Thoracic aorta (tissue), 2 donors: Measurements from ENCODE around the gene MLST8. TPM values are rescaled to one million over a fixed set of nuclear protein-coding genes. Genes with fewer than 3 reads are reported as not detected.

Experiments
- ATAC-seq: fragments of 150-250 bp; one replicate; pipeline ENCODE4 v1.8.0; 2017; ENCODE audit warnings: low read depth; ENCODE audit not compliant: insufficient number of reproducible peaks, low FRiP score
- DNase-seq: peaks from one replicate; pipeline ENCODE4 v3.0.0-alpha.2; 2020; ENCODE audit warnings: low spot score
- H3K27ac ChIP-seq, 2 donors: fragments of 200-600 bp; sonication (generic); 1 replicate in 1 of 2; 2 replicates in 1 of 2; pipeline ENCODE4 v1.5.1; 2016; ENCODE audit warnings: mild to moderate bottlenecking in 2 of 2, moderate library complexity in 2 of 2
- H3K27me3 ChIP-seq: fragments of 200-600 bp; sonication (generic); replicated peaks from 2 replicates; pipeline ENCODE4 v1.6.0; 2016; ENCODE audit warnings: mild to moderate bottlenecking; ENCODE audit not compliant: insufficient read depth
- H3K36me3 ChIP-seq: fragments of 200-600 bp; sonication (generic); one replicate; pipeline ENCODE4 v1.5.1; 2016
- H3K4me1 ChIP-seq, 2 donors: fragments of 200-600 bp; sonication (generic); 1 replicate in 1 of 2; 2 replicates in 1 of 2; pipeline versions ENCODE4 v1.5.1 to v1.6.0; 2016; ENCODE audit warnings: low read depth in 2 of 2, mild to moderate bottlenecking in 1 of 2; ENCODE audit not compliant: control insufficient read depth in 1 of 2
- H3K4me3 ChIP-seq: fragments of 200-600 bp; sonication (generic); 2 replicates; pipeline ENCODE4 v1.5.1; 2016; ENCODE audit warnings: mild to moderate bottlenecking
- H3K9me3 ChIP-seq: fragments of 200-600 bp; sonication (generic); 2 replicates; pipeline ENCODE4 v1.5.1; 2016
- CTCF ChIP-seq: fragments of 200-600 bp; sonication (generic); IDR thresholded peaks from one replicate; pipeline ENCODE4 v1.5.1; 2019; ENCODE audit warnings: antibody characterized with exemption
- total RNA-seq, 2 donors: library from RNA; depleted of rRNA; stranded (reverse); fragments of >200 nt; gene quantifications; one replicate each; pipeline versions ENCODE4 v1.1.0 to v1.2.3, GENCODE V29; 2016

MLST8 gene
- total RNA-seq, 2 donors from 2014 or later, result 13.7 to 47.7 TPM

- DNase-seq (no peak), ATAC-seq (no peak)
- H3K9me3 ChIP-seq, result no peaks in the 10 kb centered on the region
- H3K27me3 ChIP-seq, result peaks cover 8% of the 10 kb centered on the region
- peak within 1 kb of the TSS in 1 of 2 donors; percentile 7 for H3K27ac ChIP-seq
- peaks cover 5 to 13% of the 10 kb centered on the region in 2 donors for H3K4me1 ChIP-seq
- peak within 1 kb of the TSS; percentile 62 for H3K4me3 ChIP-seq
- TF ChIP-seq CTCF, result no peak
- no peaks in the 10 kb centered on the region for H3K36me3 ChIP-seq
These were observed 8.9 kb upstream of the MLST8 start, which contains the start of gene CASKIN1 for GRCh38 chr16:2196162-2196980. TSS of gene CASKIN1 (minus strand) at chr16:2196605. CDS start at chr16:2196432, 173 bp downstream.

- peak overlapping the region; percentile 46 for H3K4me3 ChIP-seq
These were observed 8.2 kb upstream of the MLST8 start for GRCh38 chr16:2196981-2197511.

GRCh38 chr16:2197765-2198164 lies 7.5 kb upstream of the MLST8 start:
- DNase-seq (no peak), ATAC-seq (no peak)
- Histone ChIP-seq H3K36me3 (no peaks in the 10 kb centered on the region), H3K4me3 (no peak overlapping the region), H3K27ac (no peak overlapping the region), H3K4me1 (peaks cover 5 to 13% of the 10 kb centered on the region in 2 donors), H3K27me3 (peaks cover 8% of the 10 kb centered on the region), H3K9me3 (no peaks in the 10 kb centered on the region)
- no peak for TF ChIP-seq CTCF

More at GRCh38 chr16:2196981-2197511, 8.2 kb upstream of the MLST8 start:
- Histone ChIP-seq H3K9me3 (no peaks in the 10 kb centered on the region), H3K36me3 (no peaks in the 10 kb centered on the region), H3K27ac (no peak overlapping the region), H3K27me3 (peaks cover 8% of the 10 kb centered on the region), H3K4me1 (peaks cover 5 to 13% of the 10 kb centered on the region in 2 donors)
- TF ChIP-seq CTCF, result no peak
- no peak for ATAC-seq
- no peak for DNase-seq

- Histone ChIP-seq H3K27me3 (peaks cover 8% of the 10 kb centered on the region), H3K4me3 (no peak overlapping the region), H3K27ac (no peak overlapping the region), H3K4me1 (peaks cover 5 to 13% of the 10 kb centered on the region in 2 donors), H3K36me3 (no peaks in the 10 kb centered on the region), H3K9me3 (no peaks in the 10 kb centered on the region)
- TF ChIP-seq CTCF, result no peak
- ATAC-seq (no peak), DNase-seq (no peak)
These were observed 7.0 kb upstream of the MLST8 start for GRCh38 chr16:2198283-2198682.

- ATAC-seq, result no peak
- TF ChIP-seq CTCF, result no peak
These were observed 6.2 kb upstream of the MLST8 start for GRCh38 chr16:2199095-2199494.

More at GRCh38 chr16:2199095-2199494, 6.2 kb upstream of the MLST8 start:
- no peaks in the 10 kb centered on the region for H3K9me3 ChIP-seq
- peaks cover 5 to 13% of the 10 kb centered on the region in 2 donors for H3K4me1 ChIP-seq
- H3K4me3 ChIP-seq, result no peak overlapping the region
- no peak for DNase-seq
- no peaks in the 10 kb centered on the region for H3K36me3 ChIP-seq
- no peak overlapping the region for H3K27ac ChIP-seq
- peaks cover 8% of the 10 kb centered on the region for H3K27me3 ChIP-seq
